Psoas muscle (tissue), 8 donors: ENCODE measurements around the gene DOHH. TPM values are rescaled to one million over a fixed set of nuclear protein-coding genes. Genes with fewer than 3 reads are reported as not detected.

Experiments used
- ATAC-seq, 4 donors: fragments of 200-7000 bp; cut with Tn5 transposase; one replicate each; pipeline ENCODE4 v1.9.1; 2020; ENCODE audit warnings: moderate library complexity in 3 of 4, mild to moderate bottlenecking in 2 of 4
- DNase-seq, 2 donors: peaks; one replicate each; pipeline ENCODE4 v3.0.0-alpha.2; 2020
- H3K27ac ChIP-seq: fragments of 200-600 bp; one replicate; pipeline ENCODE4 v1.8.0; 2022
- H3K27me3 ChIP-seq, 3 donors: fragments of 200-600 bp in 1 of 3; one replicate each; pipeline versions ENCODE4 v1.6.1 to v1.8.0; 2013 to 2022; ENCODE audit warnings: low read length in 2 of 3, mild to moderate bottlenecking in 2 of 3, moderate library complexity in 1 of 3; ENCODE audit not compliant: insufficient read depth in 3 of 3
- H3K36me3 ChIP-seq, 2 donors: fragments of 200-600 bp in 1 of 2; one replicate each; pipeline versions ENCODE4 v1.6.1 to v1.8.0; 2013 to 2022; ENCODE audit warnings: low read depth in 1 of 2, mild to moderate bottlenecking in 1 of 2, moderate library complexity in 1 of 2; ENCODE audit not compliant: insufficient read depth in 1 of 2
- H3K4me1 ChIP-seq: fragments of 200-600 bp; one replicate; pipeline ENCODE4 v1.8.0; 2022
- H3K4me3 ChIP-seq: fragments of 200-600 bp; one replicate; pipeline ENCODE4 v1.8.0; 2022; ENCODE audit warnings: mild to moderate bottlenecking
- H3K9me3 ChIP-seq: fragments of 200-600 bp; one replicate; pipeline ENCODE4 v1.8.0; 2022
- CTCF ChIP-seq: fragments of 200-600 bp; IDR thresholded peaks from one replicate; pipeline ENCODE4 v1.8.0; 2022; ENCODE audit warnings: antibody characterized with exemption
- WGBS, 3 donors: extraction: QIAGEN DNeasy Blood & Tissue Kit; methylation state at CpG; one replicate each; pipeline versions ENCODE4 v1.1.6 to v1.1.7; 2013; 5-methylcytosine and 5-hydroxymethylcytosine counted together
- intact Hi-C, 2 donors: fragments of 100-400 bp; cut with DNase I; formaldehyde crosslinking; loops; one replicate each; pipeline versions ENCODE4 v1.11.0 to v1.14.2; 2022
- polyA plus RNA-seq, 3 donors: library from polyadenylated mRNA; stranded (reverse); fragments of 200-250 nt; gene quantifications; one replicate each; pipeline ENCODE4 v1.2.3, GENCODE V29; 2013
- total RNA-seq, 4 donors: library from RNA; stranded (reverse); fragmentation: NEBNext Ultra II Directional in 2 of 4; extraction: Animal tissue kit (Norgen Biotek cat#: 25700) in 2 of 4; gene quantifications; one replicate each; pipeline versions ENCODE4 v1.2.1 to v1.2.4, GENCODE V29; 2021 to 2023
- donor health status: healthy with polysubstance abuse.
- donor health status: DM: no; HTN: no; CAD: no; lungs with moderate emphysema.
- donor health status: Bipolar disorder and iron deficiency.
- donor health status: healthy.
- donor health status: DM: yes; HTN: yes; CAD: no.
- donor health status: DM: no; HTN: no; CAD: no.
- donor health status: DM: no; HTN: no; CAD: no.
- donor health status: DM: yes; HTN: yes; CAD: no.

Gene DOHH
- total and polyA plus RNA-seq, 7 donors = 11.5 to 54.3 (median 21.8) TPM

- WGBS, 3 donors = 93 to 94% (median 93%) methylated on average over 35 to 40 of the region's 40 CpGs
- H3K4me3 ChIP-seq = no peak overlapping the region
- H3K27me3 ChIP-seq = no peaks in the 10 kb centered on the region
- no peak for ATAC-seq
- no peaks in the 10 kb centered on the region for H3K9me3 ChIP-seq
- no peak for DNase-seq
- peaks cover 0 to 48% of the 10 kb centered on the region in 2 donors for H3K36me3 ChIP-seq
- no peaks in the 10 kb centered on the region for H3K4me1 ChIP-seq
- TF ChIP-seq CTCF = no peak
- intact Hi-C loops = no loop called here
- H3K27ac ChIP-seq = no peak overlapping the region
Observed at GRCh38 chr19:3522421-3523360, 22.2 kb upstream of the DOHH start.

GRCh38 chr19:3521104-3521445, 20.6 kb upstream of the DOHH start:
- Histone ChIP-seq H3K4me1 (peaks cover 12% of the 10 kb centered on the region), H3K36me3 (peaks cover 0 to 32% of the 10 kb centered on the region in 2 donors), H3K4me3 (no peak overlapping the region), H3K27me3 (no peaks in the 10 kb centered on the region), H3K9me3 (no peaks in the 10 kb centered on the region), H3K27ac (no peak overlapping the region)
- no peak for ATAC-seq
- TF ChIP-seq CTCF = no peak
- DNase-seq = no peak
- WGBS, 3 donors = 89 to 90% (median 90%) methylated on average over 7 of the region's 7 CpGs
- intact Hi-C loops = no loop called here

GRCh38 chr19:3520166-3521103, 20.0 kb upstream of the DOHH start:
- Histone ChIP-seq H3K27me3 (no peaks in the 10 kb centered on the region), H3K4me3 (no peak overlapping the region), H3K4me1 (peaks cover 15% of the 10 kb centered on the region), H3K27ac (no peak overlapping the region), H3K36me3 (peaks cover 0 to 28% of the 10 kb centered on the region in 2 donors), H3K9me3 (no peaks in the 10 kb centered on the region)
- 88 to 93% (median 90%) methylated on average over 35 to 37 of the region's 37 CpGs for WGBS, 3 donors
- intact Hi-C loops = no loop called here
- ATAC-seq = no peak
- no peak for TF ChIP-seq CTCF
- DNase-seq = no peak

GRCh38 chr19:3519126-3519525, 18.7 kb upstream of the DOHH start:
- DNase-seq = no peak
- peaks cover 0 to 16% of the 10 kb centered on the region in 2 donors for H3K36me3 ChIP-seq
- no peaks in the 10 kb centered on the region for H3K9me3 ChIP-seq
- no peak overlapping the region for H3K4me3 ChIP-seq
- no peaks in the 10 kb centered on the region for H3K27me3 ChIP-seq
- peaks cover 15% of the 10 kb centered on the region for H3K4me1 ChIP-seq
- no peak for TF ChIP-seq CTCF
- WGBS, 3 donors = 85 to 93% (median 90%) methylated on average over 17 to 18 of the region's 18 CpGs
- no peak for ATAC-seq
- intact Hi-C loops = no loop called here
- no peak overlapping the region for H3K27ac ChIP-seq
